NCI-H524 treated with DMSO at 0.1 percent for 48 hours (cell line): Measurements from ENCODE around the gene DHRS3.

Source experiments
- DNase-seq: peaks from one replicate; lab custom pipeline; 2025; lab: John Stamatoyannopoulos, UW

The DHRS3 gene

DNA sequence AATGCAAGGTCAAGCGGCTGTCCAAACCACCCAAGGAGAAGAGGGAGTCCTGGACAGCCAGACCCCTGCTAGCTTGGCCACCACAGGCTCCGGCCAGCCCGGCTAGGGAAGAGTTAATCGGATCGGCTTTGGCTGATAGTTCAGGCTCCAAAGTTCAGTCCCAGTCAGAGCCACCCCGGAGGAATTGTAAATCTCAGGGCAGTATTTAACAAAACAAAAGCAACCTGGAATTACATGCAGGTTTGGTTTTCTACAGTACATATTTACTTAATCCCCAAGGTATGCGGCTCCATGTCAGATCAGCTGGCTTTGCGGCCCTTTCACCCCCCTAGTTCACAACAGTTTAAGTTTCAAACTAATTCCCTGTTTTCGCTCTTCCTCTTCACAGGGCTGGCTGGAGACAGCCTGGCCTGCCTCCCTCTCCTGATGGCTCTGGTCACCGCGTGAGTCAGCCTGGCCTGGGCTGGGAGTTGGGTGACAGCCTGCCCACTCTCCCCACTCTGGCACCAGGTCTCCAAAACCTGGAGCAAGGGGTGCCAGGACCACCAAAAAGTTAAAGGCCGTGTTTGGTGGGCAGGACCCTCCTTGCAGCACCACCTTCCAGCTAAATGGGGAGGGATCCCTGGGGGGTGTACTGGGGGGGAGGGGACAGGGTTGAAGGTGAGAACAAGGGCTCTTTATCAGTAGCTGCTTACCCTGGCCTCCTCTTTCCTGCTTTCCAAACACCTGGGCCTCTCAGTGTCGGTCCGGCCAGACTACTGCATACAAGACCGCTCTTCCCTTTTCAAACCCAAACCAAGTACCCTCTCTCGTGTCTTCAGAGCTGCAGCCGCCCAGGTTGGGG lies 1.9 kb downstream of the DHRS3 start:
- no peak for DNase-seq

DNA sequence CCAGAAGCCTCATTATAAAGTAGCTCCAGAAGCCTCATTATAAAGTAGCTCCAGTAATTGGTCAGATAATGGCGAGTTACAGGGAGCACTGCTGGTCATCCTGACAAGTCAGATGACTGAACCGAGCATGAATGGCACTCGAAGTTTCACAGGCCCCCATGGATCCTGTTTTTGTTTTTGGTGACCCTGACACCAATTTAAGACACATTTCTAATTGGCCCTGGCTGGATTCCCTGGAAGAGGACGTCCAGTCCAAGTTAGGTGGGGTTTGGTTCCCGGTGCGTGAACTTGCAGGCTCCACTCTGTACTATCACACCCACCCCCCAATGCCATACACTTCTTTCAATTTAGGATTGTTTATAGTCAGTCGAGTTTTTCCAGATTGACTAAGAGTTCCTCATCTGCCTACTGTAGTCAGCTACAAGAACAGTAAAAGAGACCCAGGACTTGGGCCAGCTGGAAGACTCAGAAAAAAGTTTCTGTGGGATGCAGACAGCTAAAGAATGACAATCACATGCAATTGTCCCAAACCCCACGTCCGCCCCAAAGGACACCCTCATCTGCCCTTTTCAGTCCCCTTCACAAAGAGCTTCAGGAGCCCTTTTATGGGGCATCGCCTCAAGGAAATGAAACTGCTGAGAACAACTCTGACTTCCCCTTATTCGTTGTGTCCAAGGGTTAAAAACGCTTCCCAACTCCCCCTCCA lies 2.7 kb downstream of the DHRS3 start:
- no peak for DNase-seq

DNA sequence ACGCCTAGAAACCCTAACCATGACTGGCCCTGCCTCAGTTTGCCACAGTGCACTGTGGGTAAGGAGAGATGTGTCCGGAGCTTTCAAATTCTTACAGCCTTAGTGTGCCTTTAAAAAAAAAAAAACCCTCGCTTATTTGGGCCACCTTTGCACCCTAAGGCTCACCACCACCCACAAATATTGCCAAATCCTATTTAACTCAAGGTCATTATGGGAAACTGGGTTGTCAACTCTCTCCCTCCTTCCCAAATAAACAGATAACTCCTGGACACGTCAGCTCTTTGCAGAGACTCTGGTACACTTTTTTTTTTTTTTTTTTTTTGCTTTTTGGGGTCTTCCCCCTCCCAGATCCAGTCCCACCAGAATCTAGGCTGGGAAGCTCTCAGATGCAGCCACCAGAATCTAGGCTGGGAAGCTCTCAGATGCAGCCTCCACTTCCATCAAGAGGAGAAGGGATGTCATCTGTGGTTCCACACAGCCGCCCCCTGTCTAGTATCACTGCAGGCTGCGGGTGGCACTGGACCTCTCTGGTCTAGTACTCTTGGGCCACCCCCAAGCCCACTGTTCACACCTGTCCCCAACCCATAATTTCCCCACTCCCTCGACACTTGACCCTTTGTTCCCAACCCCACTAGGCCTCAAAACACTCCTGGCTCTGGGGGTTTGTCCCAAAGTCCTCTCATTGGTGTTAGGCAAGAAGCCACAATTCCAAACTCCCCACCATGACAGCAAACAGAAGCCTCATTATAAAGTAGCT lies 3.4 kb downstream of the DHRS3 start:
- no peak for DNase-seq

DNA sequence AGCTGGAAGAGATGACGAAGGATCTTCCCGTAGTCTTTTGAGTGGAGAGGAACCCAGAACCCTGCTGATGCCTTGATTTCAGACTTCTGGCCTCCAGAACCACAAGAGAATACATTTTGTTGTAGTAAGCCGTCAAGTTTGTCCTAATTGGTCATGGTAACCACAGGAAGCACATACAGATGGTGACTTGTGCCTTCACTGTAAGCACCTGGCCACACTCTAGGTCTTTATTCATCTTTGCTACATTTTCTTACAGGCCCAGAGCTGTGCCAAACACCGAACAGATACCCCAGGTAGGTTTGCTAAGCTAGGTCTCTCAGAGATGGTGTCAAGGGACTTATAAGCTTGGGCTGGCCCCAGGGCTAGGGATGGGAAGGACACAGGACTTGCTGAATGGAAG lies 4.8 kb downstream of the DHRS3 start:
- no peak for DNase-seq

DNA sequence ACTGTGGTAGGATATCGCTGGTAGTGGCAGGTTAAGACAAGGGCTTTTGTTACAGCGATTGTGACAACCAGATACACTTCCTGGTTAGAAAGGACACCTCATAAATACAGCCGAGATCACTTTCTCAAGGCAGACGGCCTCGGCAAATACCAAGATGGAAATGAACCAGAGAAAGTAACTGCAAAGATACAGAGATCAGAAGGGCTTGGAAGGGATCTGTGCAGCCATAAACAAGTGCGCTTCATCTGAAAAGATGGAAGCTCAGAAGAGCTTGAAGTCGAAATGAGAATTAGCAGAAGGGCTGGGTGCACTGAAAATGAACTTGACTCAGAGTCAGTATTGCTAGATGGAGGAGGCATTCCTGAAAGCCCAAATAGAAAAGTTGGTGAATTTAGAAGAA lies 7.1 kb downstream of the DHRS3 start:
- no peak for DNase-seq

DNA sequence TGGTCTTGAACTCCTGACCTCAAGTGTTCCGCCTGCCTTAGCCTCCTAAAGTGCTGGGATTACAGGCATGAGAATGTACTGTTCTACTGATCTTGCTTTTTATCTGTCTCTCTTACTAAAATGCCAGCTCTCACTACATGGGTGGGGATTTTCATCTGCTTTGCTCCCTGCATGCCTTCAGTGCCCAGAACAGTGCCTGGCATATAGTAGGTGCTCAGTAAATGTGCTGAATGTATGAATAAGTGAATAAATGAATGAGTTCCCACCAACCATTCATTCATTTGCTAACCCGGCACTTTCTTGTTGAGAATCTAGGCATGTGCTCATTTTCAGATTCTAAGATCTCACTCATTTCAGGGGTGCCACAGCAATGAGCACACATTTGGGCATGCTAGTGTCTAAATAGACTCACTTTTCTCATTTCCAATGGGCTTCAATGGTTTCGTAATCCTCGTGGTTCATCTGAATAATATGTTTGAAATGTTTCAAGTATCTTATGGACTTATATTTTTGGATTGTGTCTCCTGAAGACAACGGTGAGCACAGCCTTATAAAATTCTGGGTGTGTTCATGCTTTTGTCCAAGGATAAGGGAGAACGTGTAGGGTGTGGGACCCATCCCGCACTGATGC lies 7.6 kb downstream of the DHRS3 start:
- no peak for DNase-seq

DNA sequence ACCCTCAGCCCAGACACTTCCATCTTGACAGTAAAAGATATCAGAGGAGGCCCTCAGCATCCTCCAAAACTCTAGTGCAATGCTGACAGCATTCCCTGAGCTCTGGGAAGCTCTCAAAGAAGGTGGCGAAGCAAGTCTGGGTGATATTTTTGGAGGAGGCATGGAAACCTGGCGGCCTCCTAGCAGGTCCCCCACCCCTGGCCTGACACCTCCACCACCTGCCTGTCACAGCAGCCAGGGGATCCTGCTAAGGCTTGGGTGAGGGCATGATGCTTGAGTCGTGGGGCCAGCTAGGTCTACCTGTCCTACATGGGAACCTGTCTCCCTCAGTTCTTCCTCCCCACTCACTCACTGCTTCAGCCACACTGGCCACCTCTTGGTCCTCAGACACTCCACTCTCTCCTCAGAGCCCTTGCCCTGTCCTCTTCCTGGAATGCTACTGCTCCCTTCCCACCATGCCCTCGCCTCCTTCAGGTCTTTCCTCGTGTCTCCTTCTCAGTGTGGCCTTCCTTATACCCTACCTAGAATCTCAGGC lies 8.5 kb downstream of the DHRS3 start:
- no peak for DNase-seq

DNA sequence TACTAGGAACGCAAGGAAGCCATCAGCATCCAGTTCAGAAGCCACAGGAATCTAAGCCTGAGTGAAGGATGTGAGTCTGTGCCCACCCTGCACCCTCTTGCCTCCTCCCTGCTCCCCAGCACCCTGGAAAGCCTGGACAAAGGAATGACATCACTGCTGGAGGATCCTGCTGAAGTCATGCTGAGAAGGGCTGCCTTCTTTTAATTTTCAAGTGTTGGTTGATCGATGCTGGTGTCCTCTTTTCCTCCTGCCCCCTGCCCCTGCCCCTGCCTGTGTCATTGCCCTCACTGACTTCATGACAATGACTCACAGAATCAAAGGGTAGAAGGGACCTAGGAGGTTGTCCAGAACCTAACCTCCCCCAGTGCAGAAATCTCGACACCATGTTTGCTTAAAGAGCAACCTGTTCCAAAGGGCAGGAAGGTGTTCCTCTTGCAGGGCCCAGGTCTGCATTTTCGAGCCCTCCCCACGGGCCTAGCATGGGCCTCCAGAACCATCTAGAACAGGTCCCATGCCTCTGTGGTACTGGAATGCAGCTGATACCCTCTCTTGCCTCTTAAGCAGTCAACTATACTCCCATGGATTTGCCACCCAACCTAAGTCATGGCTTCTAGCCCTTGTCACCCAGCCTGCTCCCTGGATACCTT lies 9.6 kb downstream of the DHRS3 start:
- DNase-seq = no peak

DNA sequence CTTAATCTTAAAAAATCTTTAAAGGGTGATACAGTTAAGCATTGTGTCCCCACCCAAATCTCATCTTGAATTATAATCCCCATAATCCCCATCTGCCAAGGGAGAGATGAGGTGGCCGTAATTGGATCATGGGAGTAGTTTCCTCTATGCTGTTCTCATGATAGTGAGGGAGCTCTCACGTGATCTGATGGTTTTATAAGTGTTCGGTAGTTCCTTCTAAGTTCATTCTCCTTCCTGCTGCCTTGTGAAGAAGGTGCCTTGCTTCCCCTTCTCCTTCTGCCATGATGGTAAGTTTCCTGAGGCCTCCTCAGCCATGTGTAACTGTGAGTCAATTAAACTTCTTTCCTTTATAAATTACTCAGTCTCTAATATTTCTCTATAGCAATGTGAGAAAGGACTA lies 10.7 kb downstream of the DHRS3 start:
- no peak for DNase-seq

DNA sequence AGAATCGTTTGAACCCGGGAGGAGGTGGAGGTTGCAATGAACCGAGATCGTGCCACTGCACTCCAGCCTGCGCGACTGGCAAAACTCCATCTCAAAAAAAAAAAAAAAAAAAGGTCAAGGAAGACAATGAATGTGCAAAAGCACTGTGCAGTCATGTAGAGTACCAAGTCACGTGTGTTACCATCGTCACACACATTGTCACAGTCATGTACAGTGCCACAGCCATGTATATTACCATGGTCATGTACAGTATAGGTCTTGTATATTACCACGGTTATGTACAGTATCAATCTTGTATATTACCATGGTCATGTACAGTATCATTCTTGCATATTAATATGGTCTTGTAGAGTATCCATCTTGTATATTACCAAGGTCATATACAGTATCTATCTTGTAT lies 13.0 kb downstream of the DHRS3 start:
- DNase-seq = no peak

DNA sequence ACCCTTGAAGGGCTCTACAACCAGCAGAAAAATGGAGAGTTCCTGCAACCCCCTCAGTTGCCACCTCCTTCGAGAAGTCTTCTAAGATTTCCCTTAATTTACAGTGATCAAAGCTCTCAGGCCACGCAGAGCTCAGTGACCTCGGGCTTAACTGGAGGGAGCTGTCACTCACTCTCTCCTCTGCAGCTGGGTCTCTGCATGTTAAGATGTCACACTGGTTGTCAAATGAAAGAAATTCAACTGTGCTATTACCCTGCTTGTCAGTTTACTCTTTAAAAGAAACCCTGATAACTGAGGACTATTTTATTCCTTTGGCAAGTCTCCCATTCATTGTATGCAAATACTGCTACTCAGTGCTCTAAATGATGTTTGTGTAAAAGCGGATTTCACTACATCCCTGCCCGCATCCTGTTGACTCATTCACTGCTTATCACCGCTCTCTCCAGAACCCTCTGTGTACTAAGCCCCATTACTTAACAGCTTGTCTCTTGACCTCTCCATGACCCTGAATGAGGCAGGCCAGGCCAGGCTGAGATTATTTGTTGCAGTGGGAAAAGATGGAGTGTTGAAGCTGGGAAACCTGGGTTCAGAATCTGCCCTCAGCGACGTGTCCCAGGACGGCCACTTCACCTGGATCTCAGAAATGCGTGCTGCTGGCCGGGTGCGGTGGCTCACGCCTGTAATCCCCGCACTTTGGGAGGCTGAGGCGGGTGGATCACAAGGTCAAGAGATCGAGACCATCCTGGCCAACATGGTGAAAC lies 13.7 kb downstream of the DHRS3 start:
- no peak for DNase-seq

DNA sequence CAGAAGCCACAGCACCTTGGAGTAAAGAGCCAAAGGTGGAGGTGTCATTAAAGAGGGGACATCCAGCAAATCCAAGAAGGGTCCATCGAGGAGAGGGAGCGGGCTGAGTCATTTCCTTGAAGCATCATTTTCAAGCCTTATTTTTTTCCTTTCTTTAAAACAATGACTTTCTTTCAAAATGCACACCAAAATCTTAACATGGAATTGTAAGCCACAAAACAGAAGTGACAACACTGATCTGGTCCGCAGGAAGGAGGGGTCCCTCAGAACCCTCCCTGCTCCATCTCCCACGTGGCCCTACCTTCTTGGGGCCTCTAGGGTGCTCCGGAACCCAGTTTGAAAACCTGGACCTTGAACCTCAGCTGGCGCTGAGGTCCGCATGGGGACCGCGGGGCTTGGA lies 14.8 kb downstream of the DHRS3 start:
- DNase-seq = no peak

DNA sequence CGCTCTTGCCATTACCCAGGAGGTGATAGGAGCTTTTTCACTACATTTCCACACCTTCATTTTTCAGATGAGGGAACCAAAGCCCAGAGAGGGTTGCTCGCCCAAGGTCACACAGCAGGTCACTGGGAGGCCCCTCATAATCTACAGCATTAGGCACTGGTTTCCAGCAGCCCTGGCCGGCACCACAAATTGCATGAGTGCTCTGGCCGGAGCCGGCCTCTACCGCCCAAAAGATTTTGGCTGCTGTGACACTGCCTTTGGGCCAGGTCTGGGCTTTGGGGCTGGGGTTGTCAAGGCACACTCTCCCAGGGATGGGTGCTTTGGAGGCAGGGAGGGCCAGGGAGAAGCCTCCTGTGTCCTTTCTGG lies 15.4 kb downstream of the DHRS3 start:
- no peak for DNase-seq

DNA sequence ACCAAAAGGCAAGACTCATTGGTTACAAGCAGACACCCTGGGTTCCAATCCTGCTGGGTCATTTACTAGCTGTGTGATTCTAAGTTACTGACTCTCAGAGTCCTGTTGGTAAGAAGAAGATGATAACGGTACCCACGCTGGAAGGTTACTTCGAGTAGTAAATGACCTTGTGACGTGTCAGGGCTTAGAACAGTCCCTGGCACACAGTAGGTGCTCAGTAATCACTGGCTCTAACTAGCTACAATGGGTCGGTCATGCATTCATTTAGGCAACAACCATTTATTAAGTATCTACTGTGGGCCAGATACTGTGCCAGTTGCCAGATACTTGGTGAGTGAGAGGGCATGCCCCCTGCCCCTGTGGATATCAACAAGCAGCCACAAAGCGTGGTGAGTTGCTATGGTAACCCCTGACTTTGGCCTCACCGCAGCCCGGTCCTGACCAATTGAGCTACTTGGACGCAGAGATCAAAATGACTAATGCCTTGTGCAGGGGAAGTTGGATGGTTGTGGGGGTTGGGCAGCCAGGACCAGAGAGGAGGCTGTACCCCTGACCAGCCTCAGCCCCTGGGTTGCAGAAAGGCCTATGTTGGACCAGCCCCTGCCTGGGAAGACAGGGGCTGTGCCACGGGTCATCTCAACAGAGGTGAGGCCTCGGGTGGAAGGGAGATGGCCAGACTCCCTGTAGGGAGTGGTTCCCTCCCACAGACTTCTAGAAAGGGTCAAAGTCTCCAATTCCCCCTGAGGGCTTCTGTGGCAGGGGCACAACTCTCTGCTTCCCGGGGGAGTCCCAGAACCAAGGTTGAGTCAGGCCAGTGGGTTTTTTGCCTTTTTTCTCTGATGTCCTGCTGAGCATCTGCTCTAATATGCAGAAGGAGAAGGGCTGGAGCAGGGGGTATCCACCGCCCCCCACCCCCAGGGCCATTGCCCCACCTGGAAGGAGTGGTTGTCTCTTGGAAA lies 16.0 kb downstream of the DHRS3 start:
- no peak for DNase-seq

DNA sequence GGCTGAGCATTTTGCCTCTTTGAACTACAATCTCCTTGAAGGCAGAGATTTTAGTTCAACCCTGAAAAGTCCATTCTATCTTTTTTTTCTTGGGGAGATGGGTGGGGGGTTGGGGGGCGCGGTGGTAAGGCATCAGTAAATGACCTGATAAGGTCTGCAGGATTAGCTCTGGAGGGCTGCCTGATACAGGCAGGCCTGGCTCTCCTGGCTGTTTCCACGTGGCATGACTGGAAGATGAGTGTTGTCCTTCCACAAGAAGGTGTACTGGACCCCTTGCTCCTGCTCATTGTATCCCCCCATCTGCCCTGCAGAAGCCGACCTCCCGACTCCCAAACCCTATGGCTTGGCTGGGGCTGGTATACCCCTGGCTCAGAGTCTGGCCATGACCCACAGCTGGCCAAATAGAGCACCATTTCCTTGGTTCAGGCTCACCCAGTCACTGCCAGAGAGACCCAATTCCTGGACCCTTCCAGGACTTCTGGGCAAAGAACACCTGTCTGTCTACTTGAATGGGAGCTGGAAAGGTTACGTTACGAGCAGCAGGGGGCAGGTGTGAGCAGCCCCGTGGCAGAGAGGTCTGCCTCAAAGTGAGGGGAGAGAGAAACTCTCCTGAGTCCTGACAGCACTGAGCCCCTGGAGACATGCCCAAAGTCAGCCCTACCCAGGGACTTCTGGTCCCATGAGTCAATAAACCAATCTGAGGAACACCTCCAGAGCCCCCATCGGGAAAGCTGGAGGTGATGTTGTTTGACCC lies 17.0 kb downstream of the DHRS3 start:
- DNase-seq = no peak

DNA sequence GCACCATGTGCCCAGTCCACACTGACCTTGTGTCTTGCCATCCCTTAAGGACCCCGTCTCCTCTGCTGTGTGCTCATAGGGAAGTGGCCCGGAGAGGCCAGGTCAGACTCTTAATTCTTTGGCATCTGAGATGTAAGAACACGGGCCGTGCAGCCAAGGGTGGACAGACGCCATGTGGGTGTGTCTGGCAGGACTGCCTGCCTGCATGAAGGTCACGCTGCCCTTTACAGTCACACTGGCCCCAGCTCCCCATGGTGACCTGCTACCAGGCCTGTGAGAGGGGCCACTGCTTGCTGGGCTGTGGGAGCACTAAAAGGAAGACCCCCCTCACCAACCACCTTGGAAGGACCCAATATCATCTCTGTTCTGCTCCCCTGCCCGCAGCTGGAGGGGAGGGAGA lies 17.7 kb downstream of the DHRS3 start:
- no peak for DNase-seq

DNA sequence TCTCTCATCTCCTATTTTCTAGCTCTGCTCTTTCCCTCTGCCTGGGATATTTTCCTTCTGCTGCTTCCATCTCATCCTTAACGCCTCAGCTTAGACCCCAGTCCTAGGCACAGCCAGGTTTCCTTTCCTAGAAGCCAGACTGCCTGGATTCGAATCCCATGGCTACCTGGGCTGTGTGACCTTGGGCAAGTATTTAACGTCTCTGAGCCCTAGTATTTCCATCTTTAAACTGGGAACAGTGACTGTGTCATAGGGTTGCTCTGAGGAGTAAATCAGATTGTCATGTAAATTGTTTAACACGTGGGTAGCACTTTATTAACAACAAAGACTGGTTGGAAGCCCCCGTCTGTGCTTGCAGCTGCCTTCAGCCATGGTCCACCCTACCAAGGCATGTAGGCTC lies 18.4 kb downstream of the DHRS3 start:
- DNase-seq = no peak

DNA sequence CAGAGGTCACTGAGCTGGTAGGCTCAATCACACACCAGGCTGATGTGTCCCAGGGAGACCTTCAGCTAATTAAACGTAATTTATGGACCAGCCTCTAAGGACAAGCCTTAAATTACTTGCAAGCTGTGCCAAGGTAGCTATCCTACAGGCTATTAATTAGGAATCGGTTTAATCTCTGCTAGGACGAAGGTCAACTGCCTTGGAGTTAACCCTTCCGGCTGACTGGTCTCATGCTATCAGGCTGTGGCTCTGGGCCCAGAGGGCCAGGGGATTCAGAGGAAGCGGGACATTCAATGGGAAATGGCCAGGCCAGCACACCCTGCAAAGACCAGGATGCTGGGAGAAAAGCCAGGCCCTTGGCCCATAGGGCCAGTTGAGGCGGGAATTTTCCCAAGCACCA lies 19.0 kb downstream of the DHRS3 start:
- DNase-seq = no peak

DNA sequence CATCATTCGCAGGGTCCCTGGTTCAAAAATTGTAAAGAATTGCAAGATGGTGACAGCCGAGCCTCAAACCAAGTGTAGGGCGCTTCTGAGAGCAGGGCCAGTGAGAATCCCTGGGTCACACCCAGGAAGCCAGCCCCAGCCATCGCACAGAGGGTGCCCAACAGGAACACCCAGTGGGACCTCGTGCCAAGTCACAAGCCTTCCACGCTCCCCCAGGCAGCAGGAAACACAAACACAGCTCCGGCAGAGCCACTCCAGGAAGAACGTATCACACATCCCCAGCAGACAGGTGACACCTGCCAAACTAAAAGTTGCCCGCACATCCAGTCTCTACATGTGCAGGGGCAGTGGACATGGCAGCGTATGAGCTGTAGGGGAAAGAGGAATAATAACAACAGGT lies 20.2 kb downstream of the DHRS3 start:
- no peak for DNase-seq
